K562 (cell line): ENCODE data around the gene DNASE2. TPM values are rescaled to one million over a fixed set of nuclear protein-coding genes. Genes with fewer than 3 reads are reported as not detected.

Experiments
- ADNP ChIP-seq: fragments of 200-800 bp; sonication (Bioruptor generic); IDR thresholded peaks from 2 replicates; pipeline ENCODE4 v1.6.1; 2016; ENCODE audit warnings: missing genetic modification characterization, missing compliant biosample characterization
- CBFA2T3 ChIP-seq: fragments of 450-650 bp; IDR thresholded peaks from 2 replicates; pipeline ENCODE4 v1.6.1; 2017
- CBX2 ChIP-seq: fragments of 200-600 bp; sonication (generic); IDR thresholded peaks from one replicate; pipeline ENCODE4 v1.6.1; 2012; ENCODE audit warnings: mild to moderate bottlenecking, low read length, inconsistent platforms; ENCODE audit not compliant: insufficient read depth, poor library complexity, severe bottlenecking
- CHD1 ChIP-seq: fragments of 200-600 bp; sonication (generic); IDR thresholded peaks from one replicate; pipeline ENCODE4 v1.6.1; 2012; ENCODE audit warnings: mild to moderate bottlenecking, moderate library complexity, low read length, inconsistent platforms
- CREBBP ChIP-seq: IDR thresholded peaks from one replicate; pipeline ENCODE4 v1.6.1; 2012; ENCODE audit warnings: low read depth, mild to moderate bottlenecking, control low read depth, inconsistent platforms, low read length
- CREM ChIP-seq: IDR thresholded peaks from 2 replicates; pipeline ENCODE4 v1.6.1; 2014; ENCODE audit warnings: antibody characterized with exemption, low read depth
- CXXC5 ChIP-seq: fragments of 250-450 bp; sonication (Bioruptor Pico); IDR thresholded peaks from 2 replicates; pipeline ENCODE4 v1.8.0; 2022; ENCODE audit warnings: inconsistent platforms, mild to moderate bottlenecking, moderate library complexity
- ETS2 ChIP-seq: IDR thresholded peaks from 2 replicates; pipeline ENCODE4 v1.6.1; 2016; ENCODE audit warnings: borderline replicate concordance, missing genetic modification characterization, mild to moderate bottlenecking, moderate library complexity, missing compliant biosample characterization; ENCODE audit not compliant: poor library complexity, severe bottlenecking
- ETV5 ChIP-seq: sonication (generic); formaldehyde crosslinking; IDR thresholded peaks from 2 replicates; pipeline ENCODE4 v1.4.0; 2020; ENCODE audit warnings: low read depth, mild to moderate bottlenecking, missing genetic modification reagents
- FOXM1 ChIP-seq, 2 experiments: fragments of 450-650 bp in 1 of 2; sonication (generic) in 1 of 2; formaldehyde crosslinking in 1 of 2; IDR thresholded peaks; 2 replicates each; pipeline versions ENCODE4 v1.6.1 to v1.9.0; 2017 to 2022; ENCODE audit warnings: low read depth in 2 of 2, mild to moderate bottlenecking in 2 of 2, missing genetic modification reagents in 1 of 2, moderate library complexity in 1 of 2
- GTF2E2 ChIP-seq: fragments of 200-800 bp; sonication (Bioruptor generic); IDR thresholded peaks from 2 replicates; pipeline ENCODE4 v1.6.1; 2016; ENCODE audit warnings: missing genetic modification characterization, missing compliant biosample characterization
- HDAC6 ChIP-seq: IDR thresholded peaks from 2 replicates; pipeline ENCODE4 v1.6.1; 2012; ENCODE audit warnings: low read depth, mild to moderate bottlenecking, control low read depth, inconsistent platforms, low read length, moderate library complexity
- HNRNPLL ChIP-seq: fragments of 200-400 bp; formaldehyde crosslinking; IDR thresholded peaks from 2 replicates; pipeline ENCODE4 v1.6.1; 2017; ENCODE audit warnings: low read length, low read depth, mild to moderate bottlenecking; ENCODE audit not compliant: poor library complexity, severe bottlenecking
- KLF16 ChIP-seq: IDR thresholded peaks from 2 replicates; pipeline ENCODE4 v1.6.1; 2016; ENCODE audit warnings: antibody characterized with exemption
- MEF2A ChIP-seq: IDR thresholded peaks from 2 replicates; pipeline ENCODE4 v1.6.1; 2011; ENCODE audit warnings: low read depth, mild to moderate bottlenecking, low read length, moderate library complexity; ENCODE audit not compliant: control insufficient read depth
- NCOA1 ChIP-seq: fragments of 450-650 bp; IDR thresholded peaks from 2 replicates; pipeline ENCODE4 v1.6.1; 2016; ENCODE audit warnings: low read depth
- NEUROD1 ChIP-seq: fragments of 150-350 bp; IDR thresholded peaks from 2 replicates; pipeline ENCODE4 v1.6.1; 2014; ENCODE audit warnings: borderline replicate concordance, low read length, low read depth; ENCODE audit not compliant: partially characterized antibody
- NFE2 ChIP-seq: IDR thresholded peaks from 2 replicates; pipeline ENCODE4 v1.6.1; 2014; ENCODE audit warnings: antibody characterized with exemption, low read depth
- PURB ChIP-seq: sonication (generic); formaldehyde crosslinking; IDR thresholded peaks from 2 replicates; pipeline ENCODE4 v1.9.0; 2021; ENCODE audit warnings: low read depth, mild to moderate bottlenecking, missing genetic modification reagents
- RBFOX2 ChIP-seq: fragments of 200-400 bp; formaldehyde crosslinking; IDR thresholded peaks from 2 replicates; pipeline ENCODE4 v1.6.1; 2017; ENCODE audit warnings: low read depth, mild to moderate bottlenecking, low read length, moderate library complexity
- RBM25 ChIP-seq: fragments of 200-400 bp; formaldehyde crosslinking; IDR thresholded peaks from 2 replicates; pipeline ENCODE4 v1.6.1; 2018; ENCODE audit warnings: low read length, low read depth, moderate library complexity; ENCODE audit not compliant: severe bottlenecking
- RCOR1 ChIP-seq, 2 experiments: IDR thresholded peaks; 2 replicates each; pipeline ENCODE4 v1.6.1; 2012; ENCODE audit warnings: low read depth in 2 of 2, low read length in 2 of 2, borderline replicate concordance in 1 of 2, improper control_type of control experiment in 1 of 2
- polyA plus RNA-seq, 8 experiments: library from polyadenylated mRNA; depleted of rRNA in 4 of 8; stranded (reverse) in 5 of 8; unstranded in 3 of 8; fragments of >200 nt; fragmentation: Nextera tagmentation in 2 of 8; fragmentation: Illumina TruSeq in 1 of 8; extraction: Ambion mirVana in 2 of 8; extraction: Trizol in 1 of 8; gene quantifications; 2 replicates each; pipeline versions ENCODE4 v1.2.1 to v1.2.3, GENCODE V29; 2011 to 2014; ENCODE audit warnings: inconsistent platforms in 1 of 8, missing spikeins in 1 of 8
- total RNA-seq, 7 experiments: library from RNA; depleted of rRNA in 6 of 7; stranded (reverse); fragments of >200 nt in 6 of 7; fragmentation: Illumina TruSeq in 2 of 7; extraction: Trizol in 2 of 7; gene quantifications; 2 replicates each; pipeline versions ENCODE4 v1.2.1 to v1.2.3, GENCODE V29; 2011 to 2021; ENCODE audit warnings: low replicate concordance in 1 of 7
- TF ChIP-seq, protein P1 (sequence below), 2 experiments: fragments of 450-650 bp in 1 of 2; IDR thresholded peaks; 2 replicates each; pipeline ENCODE4 v1.6.1; 2011 to 2017; ENCODE audit warnings: low read depth in 2 of 2, antibody characterized with exemption in 1 of 2, borderline replicate concordance in 1 of 2, low read length in 1 of 2, mild to moderate bottlenecking in 1 of 2, mixed read lengths in 1 of 2; ENCODE audit not compliant: control insufficient read depth in 1 of 2
- TF ChIP-seq, protein P2 (sequence below): fragments of 450-650 bp; IDR thresholded peaks from 2 replicates; pipeline ENCODE4 v1.6.1; 2016

Gene DNASE2
- total and polyA plus RNA-seq, 9 of the 15 experiments (the other 6 are each of a cell fraction or from before 2014, with no cell fraction given), result 4.4 to 27.0 (median 20.2) TPM

DNA sequence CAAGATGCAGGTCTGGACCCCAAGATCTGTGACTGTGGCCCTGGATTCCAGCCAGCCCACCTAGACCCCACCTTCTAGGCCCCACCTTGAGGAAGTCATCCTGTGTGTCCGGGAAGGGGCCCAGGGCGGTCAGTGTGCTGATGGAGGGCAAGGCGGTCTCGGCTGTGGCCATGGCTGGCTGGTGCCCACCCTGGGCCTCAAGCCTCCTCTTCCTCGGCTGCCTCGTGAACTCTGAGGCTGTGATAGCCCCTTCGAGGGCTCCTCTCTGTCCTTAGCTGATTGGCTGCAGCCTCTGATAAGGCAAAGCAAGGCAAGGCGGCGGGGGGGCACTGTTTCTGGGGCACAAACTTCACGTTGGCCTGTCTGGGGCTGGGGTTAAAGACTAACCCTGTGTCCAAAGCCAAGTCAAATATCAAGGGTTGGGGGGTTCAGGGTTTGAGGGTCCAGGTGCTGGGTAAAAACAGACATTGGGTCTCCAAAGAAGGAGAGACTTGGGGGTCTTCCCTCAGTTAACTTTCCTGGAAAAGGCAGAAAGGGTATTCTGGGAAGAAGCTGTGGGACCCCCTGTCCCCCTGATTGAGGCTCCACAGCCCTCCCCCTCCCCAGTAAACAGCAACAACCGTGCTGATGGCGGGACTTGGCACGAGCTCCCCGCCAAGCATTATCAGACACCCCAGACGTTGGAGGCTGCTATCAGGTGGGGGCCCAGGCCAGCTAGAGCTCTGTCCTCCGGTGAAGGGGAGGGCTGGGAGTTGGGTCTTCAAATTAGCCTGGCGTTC, 5.9 kb upstream of the DNASE2 start, which contains the start of gene KLF1 (continued):
- TF ChIP-seq CXXC5 (CRISPR knock-in tag), result peak; percentile 85
- TF ChIP-seq, protein P1, sequence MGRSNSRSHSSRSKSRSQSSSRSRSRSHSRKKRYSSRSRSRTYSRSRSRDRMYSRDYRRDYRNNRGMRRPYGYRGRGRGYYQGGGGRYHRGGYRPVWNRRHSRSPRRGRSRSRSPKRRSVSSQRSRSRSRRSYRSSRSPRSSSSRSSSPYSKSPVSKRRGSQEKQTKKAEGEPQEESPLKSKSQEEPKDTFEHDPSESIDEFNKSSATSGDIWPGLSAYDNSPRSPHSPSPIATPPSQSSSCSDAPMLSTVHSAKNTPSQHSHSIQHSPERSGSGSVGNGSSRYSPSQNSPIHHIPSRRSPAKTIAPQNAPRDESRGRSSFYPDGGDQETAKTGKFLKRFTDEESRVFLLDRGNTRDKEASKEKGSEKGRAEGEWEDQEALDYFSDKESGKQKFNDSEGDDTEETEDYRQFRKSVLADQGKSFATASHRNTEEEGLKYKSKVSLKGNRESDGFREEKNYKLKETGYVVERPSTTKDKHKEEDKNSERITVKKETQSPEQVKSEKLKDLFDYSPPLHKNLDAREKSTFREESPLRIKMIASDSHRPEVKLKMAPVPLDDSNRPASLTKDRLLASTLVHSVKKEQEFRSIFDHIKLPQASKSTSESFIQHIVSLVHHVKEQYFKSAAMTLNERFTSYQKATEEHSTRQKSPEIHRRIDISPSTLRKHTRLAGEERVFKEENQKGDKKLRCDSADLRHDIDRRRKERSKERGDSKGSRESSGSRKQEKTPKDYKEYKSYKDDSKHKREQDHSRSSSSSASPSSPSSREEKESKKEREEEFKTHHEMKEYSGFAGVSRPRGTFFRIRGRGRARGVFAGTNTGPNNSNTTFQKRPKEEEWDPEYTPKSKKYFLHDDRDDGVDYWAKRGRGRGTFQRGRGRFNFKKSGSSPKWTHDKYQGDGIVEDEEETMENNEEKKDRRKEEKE (IDR thresholded peaks at IDR 0.05; ENCODE audit: borderline replicate concordance in 1 of 2, control insufficient read depth in 1 of 2, low read depth in 2 of 2, low read length in 1 of 2), result no peak
- TF ChIP-seq HDAC6, result no peak
- no peak for TF ChIP-seq MEF2A
- no peak for TF ChIP-seq ETS2 (tag)
- TF ChIP-seq KLF16, result peak; percentile 87
- TF ChIP-seq GTF2E2 (tag), result no peak
- no peak for TF ChIP-seq RBM25
- peak; percentile 67 for TF ChIP-seq CREM
- TF ChIP-seq ADNP (tag), result no peak
- TF ChIP-seq HNRNPLL, result no peak
- TF ChIP-seq, protein P2, sequence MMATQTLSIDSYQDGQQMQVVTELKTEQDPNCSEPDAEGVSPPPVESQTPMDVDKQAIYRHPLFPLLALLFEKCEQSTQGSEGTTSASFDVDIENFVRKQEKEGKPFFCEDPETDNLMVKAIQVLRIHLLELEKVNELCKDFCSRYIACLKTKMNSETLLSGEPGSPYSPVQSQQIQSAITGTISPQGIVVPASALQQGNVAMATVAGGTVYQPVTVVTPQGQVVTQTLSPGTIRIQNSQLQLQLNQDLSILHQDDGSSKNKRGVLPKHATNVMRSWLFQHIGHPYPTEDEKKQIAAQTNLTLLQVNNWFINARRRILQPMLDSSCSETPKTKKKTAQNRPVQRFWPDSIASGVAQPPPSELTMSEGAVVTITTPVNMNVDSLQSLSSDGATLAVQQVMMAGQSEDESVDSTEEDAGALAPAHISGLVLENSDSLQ, result peak; percentile 64
- no peak for TF ChIP-seq NFE2
- TF ChIP-seq CHD1, result no peak
- peak; percentile 39; the same call in 1 of the 2 replicates for TF ChIP-seq NCOA1
- TF ChIP-seq FOXM1 (IDR thresholded peaks at IDR 0.05; ENCODE audit: low read depth), result peak; percentile 82
- TF ChIP-seq FOXM1 (CRISPR knock-in tag; IDR thresholded peaks at IDR 0.05; ENCODE audit: low read depth), result no peak
- peak; percentile 31 to 80; a peak in 3 of 4 replicates for TF ChIP-seq RCOR1 (IDR thresholded peaks at IDR 0.05; ENCODE audit: borderline replicate concordance in 1 of 2, low read depth in 2 of 2, low read length in 2 of 2)
- TF ChIP-seq CBFA2T3, result peak; percentile 95
- peak; percentile 38 for TF ChIP-seq ETV5
- TF ChIP-seq NEUROD1, result peak; percentile 15
- TF ChIP-seq CBX2, result no peak
- TF ChIP-seq PURB, result no peak
- TF ChIP-seq CREBBP, result no peak
- peak; percentile 89 for TF ChIP-seq RBFOX2
